Activated T-cell treated with anti-CD3 and anti-CD28 coated beads, Interleukin-2, amount 50 U/mL, for 72 hours (primary cell): ENCODE measurements around the gene GPR4. TPM values are rescaled to one million over a fixed set of nuclear protein-coding genes. Genes with fewer than 3 reads are reported as not detected.

Source experiments
- ATAC-seq, 2 donors: fragments of 150-1000 bp; cut with Tn5 transposase; replicated peaks in 1 of 2; 2 replicates each; pipeline ENCODE4 v1.10.0; 2021; ENCODE audit warnings: moderate library complexity in 2 of 2, mild to moderate bottlenecking in 1 of 2
- DNase-seq, 2 donors: peaks; one replicate each; pipeline ENCODE4 v3.0.0; 2021 to 2022; ENCODE audit warnings: mixed read lengths in 1 of 2
- H3K27ac Mint-ChIP-seq: one replicate; pipeline ENCODE4 v1.8.0; 2022; ENCODE audit warnings: mild to moderate bottlenecking, moderate library complexity, mixed read lengths
- H3K27me3 Mint-ChIP-seq: one replicate; pipeline ENCODE4 v1.8.0; 2022; ENCODE audit warnings: low read depth, mixed read lengths
- H3K36me3 Mint-ChIP-seq, 2 donors: one replicate each; pipeline ENCODE4 v1.8.0; 2022; ENCODE audit warnings: mixed read lengths in 2 of 2, mild to moderate bottlenecking in 1 of 2; ENCODE audit not compliant: insufficient read depth in 2 of 2
- H3K4me1 Mint-ChIP-seq: one replicate; pipeline ENCODE4 v1.8.0; 2022; ENCODE audit warnings: low read depth, mixed read lengths
- H3K4me3 Mint-ChIP-seq, 2 donors: one replicate each; pipeline ENCODE4 v1.8.0; 2022; ENCODE audit warnings: mild to moderate bottlenecking in 2 of 2, mixed read lengths in 2 of 2, moderate library complexity in 2 of 2
- H3K9me3 Mint-ChIP-seq, 2 donors: one replicate each; pipeline ENCODE4 v1.8.0; 2022; ENCODE audit warnings: mixed read lengths in 2 of 2
- total RNA-seq, 2 donors: library from RNA; stranded (reverse); gene quantifications; one replicate each; pipeline ENCODE4 v1.2.3, GENCODE V29; 2022

Gene GPR4
- total RNA-seq: under 1 TPM in 1 of 2 donors, not detected in 1; 0.07 TPM

DNA sequence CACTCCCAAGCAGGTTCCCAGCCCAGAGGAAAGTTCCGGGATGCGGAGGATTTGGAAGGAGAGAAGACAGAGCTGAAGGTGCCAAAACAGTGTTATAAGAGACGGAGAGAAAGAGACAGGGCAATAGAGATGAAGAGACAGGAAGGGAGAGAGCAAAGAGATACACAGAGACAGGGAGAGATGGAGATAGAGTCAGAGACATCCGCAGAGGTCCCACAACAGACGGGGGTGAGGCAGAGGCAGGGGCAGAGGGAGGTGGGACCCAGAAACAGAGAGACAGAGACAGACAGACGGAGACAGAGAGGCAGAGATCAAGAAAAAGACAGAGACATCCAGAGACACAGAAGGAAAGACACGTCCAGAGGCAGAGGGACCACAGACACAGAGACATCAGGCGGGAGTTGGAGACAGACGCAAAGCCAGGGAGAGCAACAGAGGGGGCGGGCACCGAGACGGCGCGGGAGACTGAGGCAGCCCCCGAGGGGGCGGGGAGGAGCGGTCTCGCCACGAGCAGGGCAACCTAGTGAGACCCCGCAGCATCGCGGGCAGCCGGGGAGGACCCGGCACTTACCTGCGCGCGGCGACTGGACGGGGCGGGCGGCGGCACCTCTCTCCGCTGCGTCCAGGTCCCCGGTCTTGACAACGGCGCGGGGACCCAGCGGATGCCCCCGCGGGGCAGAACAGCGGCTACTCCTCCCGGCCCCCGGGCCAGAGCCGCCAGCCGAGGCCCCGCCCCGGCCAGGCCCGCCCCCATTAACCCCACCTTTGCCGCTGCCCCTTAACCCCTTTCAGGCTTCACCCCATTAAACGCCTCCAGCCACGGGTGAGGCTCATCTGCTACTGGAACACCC, at the start of gene GPR4:
Gene GPR4 (minus strand): TSS at position 689 of the 851 bp plus-strand sequence. CDS start 10,346 bp downstream, outside the sequence.
- peak; percentile 28 to 50 for ATAC-seq
- Mint-ChIP-seq H3K4me3 (peak within 1 kb of the TSS; percentile 9 to 54), H3K9me3 (no peaks in the 10 kb centered on the region), H3K27ac (no peak within 1 kb of the TSS), H3K4me1 (peaks cover 41% of the 10 kb centered on the region), H3K36me3 (peaks cover 2 to 3% of the 10 kb centered on the region in 2 donors), H3K27me3 (peaks cover 70% of the 10 kb centered on the region)
- DNase-seq: no peak

DNA sequence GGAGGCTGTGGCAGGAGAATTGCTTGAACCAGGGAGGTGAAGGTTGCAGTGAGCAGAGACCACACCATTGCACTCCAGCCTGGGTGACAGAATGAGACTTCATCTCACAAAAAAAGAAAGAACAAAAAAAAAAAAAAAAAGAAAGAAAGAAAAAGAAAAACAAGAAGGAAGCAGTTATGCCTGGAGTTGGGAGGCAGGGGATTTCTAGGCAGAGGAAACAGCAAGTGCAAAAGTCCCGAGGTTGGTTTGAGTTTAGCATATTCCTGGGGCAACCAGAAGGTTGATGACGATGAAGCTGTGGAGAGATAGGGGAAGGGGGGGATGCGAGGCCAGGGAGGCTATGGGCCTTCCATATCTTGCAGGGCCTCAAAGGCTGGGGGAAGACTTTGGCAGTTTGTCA, 48.7 kb upstream of the GPR4 start:
- peaks cover 13% of the 10 kb centered on the region for H3K4me1 Mint-ChIP-seq
- no peaks in the 10 kb centered on the region for H3K9me3 Mint-ChIP-seq
- DNase-seq (no peak), ATAC-seq (no peak)
- no peak overlapping the region for H3K4me3 Mint-ChIP-seq
- H3K27ac Mint-ChIP-seq: no peak overlapping the region
- no peaks in the 10 kb centered on the region for H3K36me3 Mint-ChIP-seq
- H3K27me3 Mint-ChIP-seq: no peaks in the 10 kb centered on the region

- Mint-ChIP-seq H3K27me3 (no peaks in the 10 kb centered on the region), H3K4me1 (peaks cover 44% of the 10 kb centered on the region), H3K4me3 (peak overlapping the region; percentile 84 to 93), H3K36me3 (peaks cover under 1 to 2% of the 10 kb centered on the region in 2 donors), H3K9me3 (no peaks in the 10 kb centered on the region), H3K27ac (peak overlapping the region; percentile 82)
- ATAC-seq: no peak
- DNase-seq: no peak
Measured at GRCh38 chr19:45646345-45646698, 44.3 kb upstream of the GPR4 start.

DNA sequence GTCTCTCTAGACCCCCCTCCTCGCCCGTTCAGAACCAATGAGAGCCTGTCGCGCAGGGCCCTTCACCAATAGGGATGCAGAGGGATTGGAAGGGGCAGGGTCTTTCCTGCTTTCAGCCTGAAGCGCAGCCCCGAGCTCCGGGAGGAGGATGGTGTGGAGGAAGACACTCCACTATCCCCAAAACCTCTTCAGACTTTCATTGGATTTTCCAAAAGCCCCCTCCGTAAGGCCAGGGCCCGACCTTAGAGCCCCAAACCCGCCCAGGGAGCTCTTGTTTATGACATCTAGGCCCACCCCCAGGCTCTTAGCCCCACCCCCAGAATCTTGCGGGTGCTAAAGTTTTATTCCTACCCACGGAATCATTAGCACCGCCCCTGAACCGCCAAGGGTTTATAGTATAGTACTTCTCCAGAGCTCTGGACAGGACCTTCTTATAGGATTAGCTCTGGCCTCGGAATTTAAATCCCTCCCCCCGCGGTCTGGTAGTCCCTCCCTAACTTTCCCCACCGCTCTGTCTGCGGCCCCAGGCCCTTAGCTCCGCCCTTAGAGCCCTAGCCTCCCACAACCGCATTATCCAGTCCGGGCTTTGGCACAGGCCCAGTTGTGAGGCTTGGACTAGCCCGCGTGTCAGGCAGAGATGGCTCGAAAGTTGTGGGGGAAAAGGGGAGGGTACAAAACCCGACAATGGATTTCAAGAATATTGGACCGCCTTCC, 43.8 kb upstream of the GPR4 start:
- DNase-seq: peak; percentile 87 to 90
- Mint-ChIP-seq H3K4me3 (peak overlapping the region; percentile 84 to 93), H3K27ac (peak overlapping the region; percentile 82), H3K27me3 (no peaks in the 10 kb centered on the region), H3K9me3 (peaks cover 0 to 3% of the 10 kb centered on the region in 2 donors), H3K4me1 (peaks cover 49% of the 10 kb centered on the region), H3K36me3 (peaks cover 6 to 7% of the 10 kb centered on the region in 2 donors)
- ATAC-seq: peak; percentile 42 to 50

- Mint-ChIP-seq H3K4me1 (peaks cover 56% of the 10 kb centered on the region), H3K36me3 (peaks cover 9% of the 10 kb centered on the region in 2 donors), H3K9me3 (peaks cover 0 to 3% of the 10 kb centered on the region in 2 donors), H3K4me3 (peak overlapping the region; percentile 84 to 94), H3K27ac (peak overlapping the region; percentile 82), H3K27me3 (no peaks in the 10 kb centered on the region)
- no peak for DNase-seq
- ATAC-seq: no peak
Measured at GRCh38 chr19:45645068-45645630, 43.1 kb upstream of the GPR4 start.

- ATAC-seq (no peak), DNase-seq (no peak)
- H3K27me3 Mint-ChIP-seq: no peaks in the 10 kb centered on the region
- H3K9me3 Mint-ChIP-seq: peaks cover 0 to 3% of the 10 kb centered on the region in 2 donors
- H3K4me1 Mint-ChIP-seq: peaks cover 59% of the 10 kb centered on the region
- peak overlapping the region; percentile 84 to 94 for H3K4me3 Mint-ChIP-seq
- no peak overlapping the region for H3K27ac Mint-ChIP-seq
- peaks cover 9% of the 10 kb centered on the region in 2 donors for H3K36me3 Mint-ChIP-seq
Measured at GRCh38 chr19:45643927-45644771, 42.1 kb upstream of the GPR4 start.

GRCh38 chr19:45643024-45643926, 41.3 kb upstream of the GPR4 start:
- peaks cover 0 to 3% of the 10 kb centered on the region in 2 donors for H3K9me3 Mint-ChIP-seq
- peak overlapping the region; percentile 93 for H3K27ac Mint-ChIP-seq
- H3K4me1 Mint-ChIP-seq: peaks cover 67% of the 10 kb centered on the region
- peaks cover 12 to 14% of the 10 kb centered on the region in 2 donors for H3K36me3 Mint-ChIP-seq
- peak overlapping the region; percentile 84 to 94 for H3K4me3 Mint-ChIP-seq
- ATAC-seq (peak; percentile 56 to 59), DNase-seq (peak; percentile 96 to 98)
- H3K27me3 Mint-ChIP-seq: no peaks in the 10 kb centered on the region

DNA sequence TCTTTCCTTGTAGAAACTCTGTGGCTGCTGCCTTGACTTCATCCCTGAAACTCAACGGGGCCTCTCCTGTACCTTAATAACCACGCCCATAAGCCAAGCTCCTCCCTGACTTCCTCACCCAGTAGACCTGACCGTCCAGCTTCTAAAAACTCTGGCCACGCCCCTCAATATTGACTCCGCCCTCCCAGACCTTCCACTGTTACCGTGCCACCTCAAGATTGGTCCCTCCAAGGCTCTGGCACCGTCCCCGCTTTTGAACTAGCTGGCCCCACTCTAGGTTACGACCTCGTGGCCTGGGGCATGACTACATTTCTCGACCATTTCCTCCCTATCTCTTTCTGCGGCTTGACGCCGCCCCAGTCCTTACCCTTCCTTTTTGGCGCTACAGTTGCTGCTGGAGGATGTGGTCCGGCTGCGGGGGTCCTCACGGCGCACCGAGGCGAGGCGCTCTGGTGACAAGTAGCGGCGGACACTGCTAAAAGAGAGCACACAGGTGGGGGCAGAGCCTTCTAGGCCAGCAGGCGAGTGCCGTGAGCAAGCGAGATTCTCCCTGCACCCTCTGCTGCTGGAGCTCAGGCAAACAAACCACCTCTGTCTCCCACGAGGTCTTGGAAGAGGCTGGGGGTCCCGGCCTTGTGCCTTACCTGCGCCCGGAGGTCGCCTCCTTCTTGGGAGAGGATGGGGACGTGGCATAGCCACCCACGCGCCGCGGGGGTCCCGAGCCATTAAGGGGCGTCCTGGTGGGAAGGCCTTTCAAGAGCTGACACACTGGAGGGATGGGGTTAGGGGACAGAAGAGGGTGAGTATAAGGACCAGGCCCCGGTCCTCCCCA, 39.5 kb upstream of the GPR4 start:
- H3K27me3 Mint-ChIP-seq: no peaks in the 10 kb centered on the region
- ATAC-seq (peak; percentile 34 to 46), DNase-seq (peak; percentile 89 to 90)
- peaks cover 0 to 3% of the 10 kb centered on the region in 2 donors for H3K9me3 Mint-ChIP-seq
- peak overlapping the region; percentile 48 for H3K27ac Mint-ChIP-seq
- H3K36me3 Mint-ChIP-seq: peaks cover 13 to 17% of the 10 kb centered on the region in 2 donors
- H3K4me3 Mint-ChIP-seq: peak overlapping the region; percentile 84 to 89
- H3K4me1 Mint-ChIP-seq: peaks cover 64% of the 10 kb centered on the region

DNA sequence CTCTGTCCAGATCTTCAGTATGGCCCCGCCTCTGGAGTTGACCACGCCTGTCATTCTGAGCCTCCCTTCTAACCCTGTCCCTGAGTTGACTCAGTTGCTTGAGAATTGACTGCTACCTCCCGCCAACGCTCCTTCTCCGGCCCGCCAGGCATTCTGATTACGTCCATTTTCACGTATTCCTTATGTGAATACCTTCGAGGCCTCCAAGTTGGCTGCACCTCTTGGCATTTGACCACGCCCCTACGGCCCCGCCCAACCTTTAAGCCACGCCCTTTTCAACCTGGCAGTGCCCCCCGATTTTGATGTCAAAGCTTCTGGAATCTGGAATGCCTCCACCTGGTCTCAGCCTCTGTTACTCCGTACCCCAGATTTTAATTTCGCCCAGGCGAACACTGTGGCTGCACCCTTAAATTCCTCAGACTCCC, 38.8 kb upstream of the GPR4 start:
- H3K9me3 Mint-ChIP-seq: peaks cover 0 to 3% of the 10 kb centered on the region in 2 donors
- H3K27me3 Mint-ChIP-seq: no peaks in the 10 kb centered on the region
- ATAC-seq (no peak), DNase-seq (peak; percentile 52 to 60)
- H3K4me3 Mint-ChIP-seq: peak overlapping the region; percentile 84 to 89
- peak overlapping the region; percentile 48 for H3K27ac Mint-ChIP-seq
- peaks cover 13 to 19% of the 10 kb centered on the region in 2 donors for H3K36me3 Mint-ChIP-seq
- H3K4me1 Mint-ChIP-seq: peaks cover 58% of the 10 kb centered on the region

- DNase-seq (peak; percentile 71), ATAC-seq (no peak)
- H3K4me1 Mint-ChIP-seq: peaks cover 48% of the 10 kb centered on the region
- peak within 1 kb of the TSS; percentile 84 to 89 for H3K4me3 Mint-ChIP-seq
- H3K9me3 Mint-ChIP-seq: peaks cover 0 to 3% of the 10 kb centered on the region in 2 donors
- peaks cover 13 to 21% of the 10 kb centered on the region in 2 donors for H3K36me3 Mint-ChIP-seq
- no peaks in the 10 kb centered on the region for H3K27me3 Mint-ChIP-seq
- peak within 1 kb of the TSS; percentile 70 for H3K27ac Mint-ChIP-seq
Measured at GRCh38 chr19:45638930-45639729, 37.1 kb upstream of the GPR4 start, which contains the start of gene EML2. TSS of gene EML2 (minus strand) at chr19:45639397. CDS start at chr19:45639376, 21 bp downstream.
